Psoas muscle (tissue), 8 donors: ENCODE measurements around the gene CDK15. TPM values are rescaled to one million over a fixed set of nuclear protein-coding genes. Genes with fewer than 3 reads are reported as not detected.

Source experiments
- ATAC-seq, 4 donors: fragments of 200-7000 bp; cut with Tn5 transposase; one replicate each; pipeline ENCODE4 v1.9.1; 2020; ENCODE audit warnings: moderate library complexity in 3 of 4, mild to moderate bottlenecking in 2 of 4
- DNase-seq, 2 donors: peaks; one replicate each; pipeline ENCODE4 v3.0.0-alpha.2; 2020
- H3K27ac ChIP-seq: fragments of 200-600 bp; one replicate; pipeline ENCODE4 v1.8.0; 2022
- H3K27me3 ChIP-seq, 3 donors: fragments of 200-600 bp in 1 of 3; one replicate each; pipeline versions ENCODE4 v1.6.1 to v1.8.0; 2013 to 2022; ENCODE audit warnings: low read length in 2 of 3, mild to moderate bottlenecking in 2 of 3, moderate library complexity in 1 of 3; ENCODE audit not compliant: insufficient read depth in 3 of 3
- H3K36me3 ChIP-seq, 2 donors: fragments of 200-600 bp in 1 of 2; one replicate each; pipeline versions ENCODE4 v1.6.1 to v1.8.0; 2013 to 2022; ENCODE audit warnings: low read depth in 1 of 2, mild to moderate bottlenecking in 1 of 2, moderate library complexity in 1 of 2; ENCODE audit not compliant: insufficient read depth in 1 of 2
- H3K4me1 ChIP-seq: fragments of 200-600 bp; one replicate; pipeline ENCODE4 v1.8.0; 2022
- H3K4me3 ChIP-seq: fragments of 200-600 bp; one replicate; pipeline ENCODE4 v1.8.0; 2022; ENCODE audit warnings: mild to moderate bottlenecking
- H3K9me3 ChIP-seq: fragments of 200-600 bp; one replicate; pipeline ENCODE4 v1.8.0; 2022
- WGBS, 3 donors: extraction: QIAGEN DNeasy Blood & Tissue Kit; methylation state at CpG; one replicate each; pipeline versions ENCODE4 v1.1.6 to v1.1.7; 2013; 5-methylcytosine and 5-hydroxymethylcytosine counted together
- intact Hi-C, 2 donors: fragments of 100-400 bp; cut with DNase I; formaldehyde crosslinking; loops; one replicate each; pipeline versions ENCODE4 v1.11.0 to v1.14.2; 2022
- polyA plus RNA-seq, 3 donors: library from polyadenylated mRNA; stranded (reverse); fragments of 200-250 nt; gene quantifications; one replicate each; pipeline ENCODE4 v1.2.3, GENCODE V29; 2013
- total RNA-seq, 4 donors: library from RNA; stranded (reverse); fragmentation: NEBNext Ultra II Directional in 2 of 4; extraction: Animal tissue kit (Norgen Biotek cat#: 25700) in 2 of 4; gene quantifications; one replicate each; pipeline versions ENCODE4 v1.2.1 to v1.2.4, GENCODE V29; 2021 to 2023
- TF ChIP-seq, protein P1 (sequence below): fragments of 200-600 bp; IDR thresholded peaks from one replicate; pipeline ENCODE4 v1.8.0; 2022; ENCODE audit warnings: antibody characterized with exemption
- donor health status: healthy with polysubstance abuse.
- donor health status: DM: no; HTN: no; CAD: no; lungs with moderate emphysema.
- donor health status: Bipolar disorder and iron deficiency.
- donor health status: healthy.
- donor health status: DM: yes; HTN: yes; CAD: no.
- donor health status: DM: no; HTN: no; CAD: no.
- donor health status: DM: no; HTN: no; CAD: no.
- donor health status: DM: yes; HTN: yes; CAD: no.

Gene CDK15
- total and polyA plus RNA-seq, 7 donors = 0.05 to 0.92 (median 0.31) TPM; not detected in 1

DNA sequence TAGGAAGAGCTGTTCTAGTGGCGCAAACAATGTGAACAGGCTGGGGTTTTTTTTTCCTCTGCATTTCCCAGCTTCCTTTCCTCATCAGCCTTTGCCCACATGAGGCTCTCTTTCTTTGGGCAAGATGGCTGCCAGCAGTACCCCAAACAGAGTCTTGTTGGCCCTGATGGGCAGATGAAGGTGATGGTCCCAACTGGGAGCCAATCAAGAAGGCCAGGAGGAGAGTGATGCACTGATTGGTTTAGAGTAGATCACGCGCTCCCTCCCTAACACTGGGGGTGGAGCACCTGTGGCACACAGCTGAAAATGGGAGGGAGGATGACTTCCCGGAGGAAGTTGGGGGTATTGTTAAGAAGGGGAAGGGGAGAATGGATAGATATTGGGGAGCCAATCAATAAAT lies 131.0 kb downstream of the CDK15 start:
- no peak for ATAC-seq
- Histone ChIP-seq H3K4me3 (no peak overlapping the region), H3K36me3 (no peaks in the 10 kb centered on the region), H3K27ac (no peak overlapping the region), H3K4me1 (peaks cover 22% of the 10 kb centered on the region), H3K9me3 (no peaks in the 10 kb centered on the region), H3K27me3 (no peaks in the 10 kb centered on the region)
- no peak for DNase-seq
- intact Hi-C loops = no loop called here
- TF ChIP-seq, protein P1, sequence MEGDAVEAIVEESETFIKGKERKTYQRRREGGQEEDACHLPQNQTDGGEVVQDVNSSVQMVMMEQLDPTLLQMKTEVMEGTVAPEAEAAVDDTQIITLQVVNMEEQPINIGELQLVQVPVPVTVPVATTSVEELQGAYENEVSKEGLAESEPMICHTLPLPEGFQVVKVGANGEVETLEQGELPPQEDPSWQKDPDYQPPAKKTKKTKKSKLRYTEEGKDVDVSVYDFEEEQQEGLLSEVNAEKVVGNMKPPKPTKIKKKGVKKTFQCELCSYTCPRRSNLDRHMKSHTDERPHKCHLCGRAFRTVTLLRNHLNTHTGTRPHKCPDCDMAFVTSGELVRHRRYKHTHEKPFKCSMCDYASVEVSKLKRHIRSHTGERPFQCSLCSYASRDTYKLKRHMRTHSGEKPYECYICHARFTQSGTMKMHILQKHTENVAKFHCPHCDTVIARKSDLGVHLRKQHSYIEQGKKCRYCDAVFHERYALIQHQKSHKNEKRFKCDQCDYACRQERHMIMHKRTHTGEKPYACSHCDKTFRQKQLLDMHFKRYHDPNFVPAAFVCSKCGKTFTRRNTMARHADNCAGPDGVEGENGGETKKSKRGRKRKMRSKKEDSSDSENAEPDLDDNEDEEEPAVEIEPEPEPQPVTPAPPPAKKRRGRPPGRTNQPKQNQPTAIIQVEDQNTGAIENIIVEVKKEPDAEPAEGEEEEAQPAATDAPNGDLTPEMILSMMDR = no peak
- WGBS, 3 donors = 94 to 97% (median 95%) methylated on average over 4 of the region's 4 CpGs

GRCh38 chr2:201938156-201938775 lies 131.9 kb downstream of the CDK15 start:
- intact Hi-C loops = no loop called here
- H3K4me1 ChIP-seq = peaks cover 12% of the 10 kb centered on the region
- TF ChIP-seq, protein P1 = no peak
- no peak overlapping the region for H3K27ac ChIP-seq
- H3K36me3 ChIP-seq = no peaks in the 10 kb centered on the region
- no peaks in the 10 kb centered on the region for H3K27me3 ChIP-seq
- ATAC-seq (no peak), DNase-seq (no peak)
- 87 to 100% (median 94%) methylated on average over 2 of the region's 2 CpGs for WGBS, 3 donors
- no peaks in the 10 kb centered on the region for H3K9me3 ChIP-seq
- H3K4me3 ChIP-seq = no peak overlapping the region

GRCh38 chr2:201938781-201939180 lies 132.4 kb downstream of the CDK15 start:
- Histone ChIP-seq H3K36me3 (no peaks in the 10 kb centered on the region), H3K9me3 (no peaks in the 10 kb centered on the region), H3K27me3 (no peaks in the 10 kb centered on the region), H3K27ac (no peak overlapping the region), H3K4me3 (no peak overlapping the region), H3K4me1 (peaks cover 9% of the 10 kb centered on the region)
- WGBS, 3 donors = 93 to 94% (median 93%) methylated on average over 9 of the region's 9 CpGs
- TF ChIP-seq, protein P1 = no peak
- DNase-seq = no peak
- intact Hi-C loops = no loop called here
- no peak for ATAC-seq

DNA sequence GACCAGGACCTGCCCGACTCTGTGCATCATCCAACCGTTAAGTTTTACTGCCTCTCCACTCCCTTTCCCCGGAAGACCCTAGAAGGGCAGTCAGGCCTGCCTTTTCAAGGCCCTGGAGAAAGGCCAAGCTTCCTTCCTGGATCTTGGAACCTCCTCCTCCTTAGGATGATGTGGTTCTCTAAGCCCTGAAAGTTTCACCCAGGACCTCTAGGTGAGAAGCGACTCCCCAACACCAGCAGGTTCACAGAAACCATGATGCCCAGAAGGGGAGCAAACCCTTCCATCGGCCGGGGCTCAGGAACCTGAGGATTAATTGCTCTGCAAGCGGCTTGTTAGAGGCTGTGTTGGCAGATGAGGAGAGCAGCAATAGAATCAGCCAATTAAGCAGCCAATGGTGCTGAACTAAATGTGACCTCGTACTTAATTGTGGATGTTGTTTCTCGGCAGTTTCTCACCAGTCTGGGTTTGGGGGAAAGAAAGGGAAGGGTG lies 133.2 kb downstream of the CDK15 start:
- Histone ChIP-seq H3K4me1 (peaks cover 2% of the 10 kb centered on the region), H3K4me3 (no peak overlapping the region), H3K9me3 (no peaks in the 10 kb centered on the region), H3K36me3 (no peaks in the 10 kb centered on the region), H3K27me3 (no peaks in the 10 kb centered on the region), H3K27ac (no peak overlapping the region)
- intact Hi-C loops = no loop called here
- no peak for ATAC-seq
- TF ChIP-seq, protein P1 = no peak
- 59 to 69% (median 64%) methylated on average over 9 of the region's 9 CpGs for WGBS, 3 donors
- no peak for DNase-seq

GRCh38 chr2:201942531-201942930 lies 136.2 kb downstream of the CDK15 start:
- DNase-seq (no peak), ATAC-seq (no peak)
- Histone ChIP-seq H3K4me3 (no peak overlapping the region), H3K36me3 (no peaks in the 10 kb centered on the region), H3K27me3 (no peaks in the 10 kb centered on the region), H3K27ac (no peak overlapping the region), H3K4me1 (no peaks in the 10 kb centered on the region), H3K9me3 (no peaks in the 10 kb centered on the region)
- intact Hi-C loops = no loop called here
- WGBS, 3 donors = 69 to 82% (median 71%) methylated on average over 5 of the region's 5 CpGs
- TF ChIP-seq, protein P1 = no peak
